Lower leg skin (tissue), 4 donors: ENCODE measurements around the gene OR9Q1. TPM values are rescaled to one million over a fixed set of nuclear protein-coding genes. Genes with fewer than 3 reads are reported as not detected.
"Not testable (repeated sequence)": the region's sequence is repeated elsewhere in the genome, so short reads cannot be mapped to it uniquely, and the experiment has no call there.

Experiments used
- DNase-seq, 2 donors: peaks; one replicate each; pipeline ENCODE4 v3.0.0-alpha.2; 2019; ENCODE audit warnings: low spot score in 2 of 2
- H3K4me3 ChIP-seq: fragments of 200-600 bp; sonication (generic); 2 replicates; pipeline ENCODE4 v1.5.1; 2017; ENCODE audit warnings: mild to moderate bottlenecking, low read depth; ENCODE audit not compliant: poor library complexity, severe bottlenecking
- POLR2A ChIP-seq, 2 donors: fragments of 450-650 bp; IDR thresholded peaks; one replicate each; pipeline ENCODE4 v1.6.1; 2016 to 2017; ENCODE audit warnings: antibody characterized with exemption in 2 of 2, mild to moderate bottlenecking in 1 of 2, moderate library complexity in 1 of 2
- WGBS, 2 donors: methylation state at CpG; one replicate each; pipeline ENCODE4 v1.1.5; 2018; 5-methylcytosine and 5-hydroxymethylcytosine counted together
- intact Hi-C: fragments of 100-400 bp; cut with DNase I; formaldehyde crosslinking; loops from one replicate; pipeline ENCODE4 v1.15.0; 2023; ENCODE audit warnings: low total_unique reads
- total RNA-seq, 4 donors: library from RNA; depleted of rRNA; stranded (reverse); fragments of >200 nt; gene quantifications; one replicate each; pipeline ENCODE4 v1.1.0, GENCODE V29; 2016
- TF ChIP-seq, protein P1 (sequence below), 3 donors: fragments of 450-650 bp; IDR thresholded peaks; one replicate each; pipeline ENCODE4 v1.5.1; 2016; ENCODE audit warnings: antibody characterized with exemption in 3 of 3, mild to moderate bottlenecking in 3 of 3, moderate library complexity in 2 of 3

The OR9Q1 gene
- total RNA-seq, 4 donors from 2014 or later = not detected

DNA sequence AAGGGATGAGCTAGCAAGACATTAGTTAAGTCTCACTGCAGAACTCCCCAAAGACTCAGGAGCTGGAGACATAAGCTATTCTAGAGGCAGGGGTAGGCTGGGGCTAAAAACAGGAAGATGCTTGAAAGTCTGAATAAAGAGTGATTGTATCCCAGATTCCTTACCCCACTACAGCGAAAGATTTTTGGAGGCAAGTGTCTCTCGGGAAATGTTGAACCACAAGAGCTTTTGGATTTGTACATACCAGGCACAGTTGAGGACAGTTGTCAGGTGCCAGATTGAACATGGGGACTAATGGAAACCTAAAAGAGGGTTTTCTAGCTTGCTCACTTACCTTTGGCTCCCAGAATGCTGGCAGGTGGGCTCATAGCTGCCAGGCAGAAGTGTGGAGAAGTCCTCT lies 43.5 kb upstream of the OR9Q1 start:
- H3K4me3 ChIP-seq = no peak overlapping the region
- no peak for DNase-seq
- WGBS, 2 donors = 77 to 87% methylated on average over 2 of the region's 2 CpGs
- TF ChIP-seq POLR2A (IDR thresholded peaks at IDR 0.05) = no peak
- TF ChIP-seq, protein P1, sequence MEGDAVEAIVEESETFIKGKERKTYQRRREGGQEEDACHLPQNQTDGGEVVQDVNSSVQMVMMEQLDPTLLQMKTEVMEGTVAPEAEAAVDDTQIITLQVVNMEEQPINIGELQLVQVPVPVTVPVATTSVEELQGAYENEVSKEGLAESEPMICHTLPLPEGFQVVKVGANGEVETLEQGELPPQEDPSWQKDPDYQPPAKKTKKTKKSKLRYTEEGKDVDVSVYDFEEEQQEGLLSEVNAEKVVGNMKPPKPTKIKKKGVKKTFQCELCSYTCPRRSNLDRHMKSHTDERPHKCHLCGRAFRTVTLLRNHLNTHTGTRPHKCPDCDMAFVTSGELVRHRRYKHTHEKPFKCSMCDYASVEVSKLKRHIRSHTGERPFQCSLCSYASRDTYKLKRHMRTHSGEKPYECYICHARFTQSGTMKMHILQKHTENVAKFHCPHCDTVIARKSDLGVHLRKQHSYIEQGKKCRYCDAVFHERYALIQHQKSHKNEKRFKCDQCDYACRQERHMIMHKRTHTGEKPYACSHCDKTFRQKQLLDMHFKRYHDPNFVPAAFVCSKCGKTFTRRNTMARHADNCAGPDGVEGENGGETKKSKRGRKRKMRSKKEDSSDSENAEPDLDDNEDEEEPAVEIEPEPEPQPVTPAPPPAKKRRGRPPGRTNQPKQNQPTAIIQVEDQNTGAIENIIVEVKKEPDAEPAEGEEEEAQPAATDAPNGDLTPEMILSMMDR (IDR thresholded peaks at IDR 0.05) = no peak
- intact Hi-C loops = no loop called here

DNA sequence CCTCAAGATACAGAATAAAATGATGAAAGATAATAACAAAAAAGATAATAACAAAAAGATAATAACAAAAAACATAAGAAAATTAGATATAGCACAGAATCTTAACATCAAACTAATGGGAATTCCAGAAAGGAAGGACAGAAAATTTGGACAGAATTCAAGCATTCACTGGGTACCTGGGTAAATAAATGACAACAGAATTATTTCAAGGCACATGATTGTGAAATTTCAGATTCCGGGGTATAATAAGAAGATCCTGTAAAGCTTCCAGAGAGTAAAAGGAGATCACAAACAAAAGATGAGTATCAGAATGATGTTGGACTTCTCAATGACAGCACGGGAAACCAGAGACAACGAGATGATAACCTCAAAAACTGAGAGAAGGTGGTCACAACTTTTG lies 42.1 kb upstream of the OR9Q1 start:
- no peak for DNase-seq
- WGBS, 2 donors = 71 to 76% methylated on average over 3 of the region's 3 CpGs
- no peak overlapping the region for H3K4me3 ChIP-seq
- TF ChIP-seq POLR2A (IDR thresholded peaks at IDR 0.05) = no peak
- TF ChIP-seq, protein P1 (IDR thresholded peaks at IDR 0.05) = no peak
- intact Hi-C loops = no loop called here

DNA sequence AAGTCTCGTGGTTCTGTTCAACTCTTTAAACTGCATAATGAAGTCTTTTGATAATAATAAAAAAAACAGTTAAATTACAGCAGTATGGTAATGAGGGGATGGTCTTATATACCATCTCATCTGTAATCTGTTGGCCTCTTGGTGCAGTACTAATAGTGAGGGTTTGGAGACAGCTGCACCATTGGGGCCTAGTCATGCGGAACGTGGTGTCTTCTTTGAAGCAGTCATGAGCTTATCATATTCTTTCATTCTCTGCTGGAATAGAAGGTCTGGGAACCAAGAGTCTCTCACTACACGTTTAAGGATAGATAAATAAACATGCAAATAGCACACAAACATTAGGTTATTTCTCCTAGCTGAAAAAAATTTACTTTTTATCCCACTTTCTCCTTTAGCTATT lies 40.9 kb upstream of the OR9Q1 start:
- 63 to 71% methylated on average over 4 of the region's 4 CpGs for WGBS, 2 donors
- no peak overlapping the region for H3K4me3 ChIP-seq
- TF ChIP-seq, protein P1 (IDR thresholded peaks at IDR 0.05) = no peak
- TF ChIP-seq POLR2A (IDR thresholded peaks at IDR 0.05) = no peak
- intact Hi-C loops = no loop called here
- no peak for DNase-seq

DNA sequence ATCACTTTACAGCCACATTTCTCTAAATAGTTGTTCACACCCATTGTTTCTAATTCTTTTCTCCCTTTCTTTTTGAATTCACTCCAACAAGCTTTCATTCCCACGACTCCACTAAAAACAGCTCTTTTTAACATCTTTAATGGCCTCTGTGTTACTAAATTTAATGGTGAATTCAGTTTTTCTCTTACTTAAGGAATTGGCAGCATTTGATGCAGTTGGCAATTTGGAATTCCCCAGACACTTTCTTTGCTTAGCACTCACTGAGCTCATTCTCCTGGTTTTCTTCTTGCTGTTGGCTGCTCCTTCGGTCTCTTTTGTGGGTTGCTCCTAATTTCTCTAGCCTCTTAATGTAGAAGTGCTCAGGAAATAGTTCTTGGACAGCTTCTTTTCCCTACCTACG lies 40.5 kb upstream of the OR9Q1 start:
- DNase-seq = no peak
- H3K4me3 ChIP-seq = no peak overlapping the region
- intact Hi-C loops = no loop called here
- 43 to 62% methylated on average over 3 of the region's 3 CpGs for WGBS, 2 donors
- no peak for TF ChIP-seq POLR2A (IDR thresholded peaks at IDR 0.05)
- TF ChIP-seq, protein P1 (IDR thresholded peaks at IDR 0.05) = no peak

DNA sequence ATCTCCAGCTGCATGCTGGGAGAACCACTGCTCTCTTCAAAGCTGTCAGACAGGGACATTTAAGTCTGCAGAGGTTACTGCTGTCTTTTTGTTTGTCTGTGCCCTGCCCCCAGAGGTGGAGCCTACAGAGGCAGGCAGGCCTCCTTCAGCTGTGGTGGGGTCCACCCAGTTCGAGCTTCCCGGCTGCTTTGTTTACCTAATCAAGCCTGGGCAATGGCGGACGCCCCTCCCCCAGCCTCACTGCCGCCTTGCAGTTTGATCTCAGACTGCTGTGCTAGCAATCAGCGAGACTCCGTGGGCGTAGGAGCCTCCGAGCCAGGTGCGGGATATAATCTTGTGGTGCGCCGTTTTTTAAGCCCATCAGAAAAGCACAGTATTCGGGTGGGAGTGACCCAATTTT lies 24.2 kb upstream of the OR9Q1 start:
- H3K4me3 ChIP-seq, intact Hi-C loops, DNase-seq: not testable (repeated sequence)
- 78 to 84% methylated on average over 13 of the region's 13 CpGs for WGBS, 2 donors

DNA sequence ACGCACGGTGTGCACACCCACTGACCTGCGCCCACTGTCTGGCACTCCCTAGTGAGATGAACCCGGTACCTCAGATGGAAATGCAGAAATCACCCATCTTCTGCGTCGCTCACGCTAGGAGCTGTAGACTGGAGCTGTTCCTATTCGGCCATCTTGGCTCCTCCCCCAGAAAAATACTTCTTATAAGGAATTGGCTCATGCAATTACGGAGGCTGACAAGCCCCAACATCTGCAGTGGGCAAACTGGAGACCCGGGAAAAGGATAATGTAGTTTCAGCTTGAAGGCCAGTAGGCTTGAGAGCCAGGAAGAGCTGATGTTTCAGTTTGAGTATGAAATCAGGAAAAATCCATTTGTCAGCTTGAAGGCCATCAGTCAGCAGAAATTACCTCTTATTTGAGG lies 23.7 kb upstream of the OR9Q1 start:
- WGBS, 2 donors = 92 to 94% methylated on average over 8 to 10 of the region's 10 CpGs
- DNase-seq, intact Hi-C loops, H3K4me3 ChIP-seq: not testable (repeated sequence)

DNA sequence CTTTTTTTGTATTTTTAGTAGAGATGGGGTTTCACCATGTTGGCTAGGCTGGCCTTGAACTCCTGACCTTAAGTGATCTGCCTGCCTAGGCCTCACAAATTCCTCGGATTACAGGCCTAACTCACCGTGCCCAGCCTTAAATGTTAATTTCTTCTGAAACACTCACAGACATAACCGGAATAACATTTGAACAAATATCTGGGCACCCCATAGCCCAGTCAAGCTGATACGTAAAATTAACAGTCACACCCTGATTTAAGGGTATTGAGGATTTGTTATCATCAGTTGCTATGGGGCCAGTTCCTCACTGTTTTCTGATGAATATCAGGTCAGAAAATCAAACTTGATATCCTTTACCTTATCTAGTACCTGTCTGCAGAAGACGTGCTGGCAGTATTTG lies 23.0 kb upstream of the OR9Q1 start:
- no peak for TF ChIP-seq POLR2A (IDR thresholded peaks at IDR 0.05)
- TF ChIP-seq, protein P1 (IDR thresholded peaks at IDR 0.05) = no peak
- intact Hi-C loops = no loop called here
- whole genome bisulfite sequencing, 2 donors = 62 to 64% methylated on average over 5 of the region's 5 CpGs

More for the DNA sequence above, 23.0 kb upstream of the OR9Q1 start:
- no peak for DNase-seq
- H3K4me3 ChIP-seq = no peak overlapping the region
